Suprapubic skin (tissue), 4 donors: Measurements from ENCODE around the gene SREBF1. TPM values are rescaled to one million over a fixed set of nuclear protein-coding genes. Genes with fewer than 3 reads are reported as not detected.

ENCODE experiments used
- DNase-seq, 2 donors: peaks; one replicate each; pipeline ENCODE4 v3.0.0-alpha.2; 2019; ENCODE audit warnings: low spot score in 2 of 2
- H3K27ac ChIP-seq: fragments of 200-600 bp; sonication (generic); one replicate; pipeline ENCODE4 v1.5.1; 2019
- H3K27me3 ChIP-seq: fragments of 200-600 bp; sonication (generic); one replicate; pipeline ENCODE4 v1.5.1; 2019
- H3K36me3 ChIP-seq: fragments of 200-600 bp; sonication (generic); one replicate; pipeline ENCODE4 v1.5.1; 2019
- H3K4me1 ChIP-seq: fragments of 200-600 bp; sonication (generic); one replicate; pipeline ENCODE4 v1.5.1; 2019
- H3K4me3 ChIP-seq: fragments of 200-600 bp; sonication (generic); one replicate; pipeline ENCODE4 v1.5.1; 2019; ENCODE audit warnings: mild to moderate bottlenecking
- H3K9me3 ChIP-seq: fragments of 200-600 bp; sonication (generic); one replicate; pipeline ENCODE4 v1.5.1; 2019
- CTCF ChIP-seq, 2 donors: fragments of 200-600 bp in 1 of 2; fragments of 450-650 bp in 1 of 2; sonication (generic) in 1 of 2; IDR thresholded peaks; one replicate each; pipeline ENCODE4 v1.5.1; 2016 to 2019; ENCODE audit warnings: antibody characterized with exemption in 2 of 2, mild to moderate bottlenecking in 1 of 2, moderate library complexity in 1 of 2
- EP300 ChIP-seq: sonication (generic); formaldehyde crosslinking; IDR thresholded peaks from one replicate; pipeline ENCODE4 v1.6.1; 2017; ENCODE audit warnings: antibody characterized with exemption
- POLR2A ChIP-seq, 2 donors: fragments of 450-650 bp; IDR thresholded peaks; one replicate each; pipeline ENCODE4 v1.6.1; 2017; ENCODE audit warnings: antibody characterized with exemption in 2 of 2, mild to moderate bottlenecking in 2 of 2, moderate library complexity in 2 of 2
- POLR2AphosphoS5 ChIP-seq, 3 donors: sonication (generic); formaldehyde crosslinking; IDR thresholded peaks; one replicate each; pipeline ENCODE4 v1.6.1; 2017; ENCODE audit warnings: antibody characterized with exemption in 3 of 3
- WGBS: methylation state at CpG from one replicate; pipeline ENCODE4 v1.1.5; 2018; 5-methylcytosine and 5-hydroxymethylcytosine counted together
- total RNA-seq, 4 donors: library from RNA; depleted of rRNA; stranded (reverse); fragments of >200 nt; gene quantifications; one replicate each; pipeline ENCODE4 v1.1.0, GENCODE V29; 2016

SREBF1 gene
- total RNA-seq, 4 donors from 2014 or later, result 78.1 to 124 (median 91.7) TPM

- 76% methylated on average over 7 of the region's 9 CpGs for WGBS
- DNase-seq, result no peak
- no peak overlapping the region for H3K27ac ChIP-seq
- no peak overlapping the region for H3K4me3 ChIP-seq
- H3K36me3 ChIP-seq, result peaks cover 25% of the 10 kb centered on the region
- TF ChIP-seq EP300 (no peak), POLR2AphosphoS5 (IDR thresholded peaks at IDR 0.05) (no peak), CTCF (IDR thresholded peaks at IDR 0.05) (no peak), POLR2A (IDR thresholded peaks at IDR 0.05) (no peak)
- no peaks in the 10 kb centered on the region for H3K9me3 ChIP-seq
- peaks cover 43% of the 10 kb centered on the region for H3K4me1 ChIP-seq
- no peaks in the 10 kb centered on the region for H3K27me3 ChIP-seq
Measured at GRCh38 chr17:17872547-17873345, 36.0 kb upstream of the SREBF1 start.

- H3K27ac ChIP-seq, result no peak overlapping the region
- no peaks in the 10 kb centered on the region for H3K27me3 ChIP-seq
- H3K9me3 ChIP-seq, result no peaks in the 10 kb centered on the region
- TF ChIP-seq EP300, result no peak
- no peak for TF ChIP-seq POLR2AphosphoS5 (IDR thresholded peaks at IDR 0.05)
- TF ChIP-seq POLR2A (IDR thresholded peaks at IDR 0.05), result no peak
- no peak for TF ChIP-seq CTCF (IDR thresholded peaks at IDR 0.05)
- H3K4me3 ChIP-seq, result no peak overlapping the region
- H3K36me3 ChIP-seq, result peaks cover 32% of the 10 kb centered on the region
- no peak for DNase-seq
- WGBS, result 88% methylated on average over 3 of the region's 3 CpGs
- H3K4me1 ChIP-seq, result peaks cover 37% of the 10 kb centered on the region
Measured at GRCh38 chr17:17871913-17872312, 35.1 kb upstream of the SREBF1 start.

GRCh38 chr17:17870247-17870646 is 33.5 kb upstream of the SREBF1 start:
- TF ChIP-seq EP300 (no peak), CTCF (IDR thresholded peaks at IDR 0.05) (no peak), POLR2AphosphoS5 (IDR thresholded peaks at IDR 0.05) (no peak), POLR2A (IDR thresholded peaks at IDR 0.05) (no peak)

GRCh38 chr17:17868641-17869522 is 32.1 kb upstream of the SREBF1 start:
- DNase-seq, result no peak
- Histone ChIP-seq H3K9me3 (no peaks in the 10 kb centered on the region), H3K27ac (peak overlapping the region; percentile 54), H3K4me3 (no peak overlapping the region), H3K4me1 (peaks cover 27% of the 10 kb centered on the region), H3K27me3 (no peaks in the 10 kb centered on the region), H3K36me3 (peaks cover 35% of the 10 kb centered on the region)
- WGBS, result 56% methylated on average over 18 of the region's 18 CpGs
- TF ChIP-seq POLR2AphosphoS5 (IDR thresholded peaks at IDR 0.05) (no peak), POLR2A (IDR thresholded peaks at IDR 0.05) (no peak), CTCF (IDR thresholded peaks at IDR 0.05) (no peak), EP300 (no peak)

More at GRCh38 chr17:17870247-17870646, 33.5 kb upstream of the SREBF1 start:
- peaks cover 32% of the 10 kb centered on the region for H3K36me3 ChIP-seq
- H3K9me3 ChIP-seq, result no peaks in the 10 kb centered on the region
- WGBS, result 67% methylated on average over 6 of the region's 6 CpGs
- no peak overlapping the region for H3K4me3 ChIP-seq
- peaks cover 27% of the 10 kb centered on the region for H3K4me1 ChIP-seq
- no peak for DNase-seq
- no peaks in the 10 kb centered on the region for H3K27me3 ChIP-seq
- peak overlapping the region; percentile 54 for H3K27ac ChIP-seq

- peaks cover 34% of the 10 kb centered on the region for H3K36me3 ChIP-seq
- TF ChIP-seq CTCF (IDR thresholded peaks at IDR 0.05) (no peak), EP300 (no peak), POLR2A (IDR thresholded peaks at IDR 0.05) (no peak), POLR2AphosphoS5 (IDR thresholded peaks at IDR 0.05) (no peak)
Measured at GRCh38 chr17:17866897-17867296, 30.1 kb upstream of the SREBF1 start.

More at GRCh38 chr17:17866897-17867296, 30.1 kb upstream of the SREBF1 start:
- H3K9me3 ChIP-seq, result no peaks in the 10 kb centered on the region
- no peak overlapping the region for H3K4me3 ChIP-seq
- no peaks in the 10 kb centered on the region for H3K27me3 ChIP-seq
- H3K4me1 ChIP-seq, result peaks cover 27% of the 10 kb centered on the region
- 94% methylated on average over 3 of the region's 4 CpGs for WGBS
- no peak for DNase-seq
- H3K27ac ChIP-seq, result no peak overlapping the region
